Stimulated activated CD8-positive, alpha-beta memory T cell treated with anti-CD3 and anti-CD28 coated beads, Interleukin-7, amount 100 ng/mL, for 48 hours (primary cell): ENCODE data around the gene MAGEA6.
"Not testable (repeated sequence)": the region's sequence is repeated elsewhere in the genome, so short reads cannot be mapped to it uniquely, and the experiment has no call there.

Experiments used
- DNase-seq, 2 donors: peaks; one replicate each; pipeline ENCODE4 v3.0.0-alpha.2; 2020; ENCODE audit warnings: low read depth in 1 of 2; ENCODE audit errors: extremely low read depth in 1 of 2

The MAGEA6 gene

GRCh38 chrX:152769549-152770289, at the start of gene MAGEA6:
Gene MAGEA6 (minus strand): TSS chrX:152769689. CDS start chrX:152767650, 2,039 bp downstream.
- DNase-seq: not testable (repeated sequence)

- DNase-seq: no peak
These were observed 49.8 kb upstream of the MAGEA6 start for GRCh38 chrX:152819266-152819665.

- no peak for DNase-seq
These were observed 48.9 kb upstream of the MAGEA6 start for GRCh38 chrX:152818356-152818755.

GRCh38 chrX:152817078-152817764, 47.7 kb upstream of the MAGEA6 start:
- DNase-seq: no peak

GRCh38 chrX:152814048-152814447, 44.6 kb upstream of the MAGEA6 start:
- no peak for DNase-seq

GRCh38 chrX:152813206-152813605, 43.7 kb upstream of the MAGEA6 start:
- no peak for DNase-seq

- no peak for DNase-seq
These were observed 40.9 kb upstream of the MAGEA6 start for GRCh38 chrX:152810403-152810802.

GRCh38 chrX:152806035-152806434, 36.5 kb upstream of the MAGEA6 start:
- no peak for DNase-seq

- DNase-seq: no peak
These were observed 29.5 kb upstream of the MAGEA6 start for GRCh38 chrX:152798945-152799344.

- DNase-seq: not testable (repeated sequence)
These were observed 17.6 kb upstream of the MAGEA6 start for GRCh38 chrX:152787062-152787461.

GRCh38 chrX:152766562-152766961, 2.9 kb downstream of the MAGEA6 start:
- DNase-seq: not testable (repeated sequence)

GRCh38 chrX:152761582-152761981, 7.9 kb downstream of the MAGEA6 start:
- DNase-seq: not testable (repeated sequence)

- DNase-seq: not testable (repeated sequence)
These were observed 9.9 kb downstream of the MAGEA6 start for GRCh38 chrX:152759544-152759943.

GRCh38 chrX:152758918-152759317, 10.6 kb downstream of the MAGEA6 start, which contains the start of gene CSAG3:
Gene CSAG3 (plus strand): TSS chrX:152759218.
- DNase-seq: not testable (repeated sequence)

- DNase-seq: not testable (repeated sequence)
These were observed 14.6 kb downstream of the MAGEA6 start for GRCh38 chrX:152754871-152755270.

- not testable (repeated sequence) for DNase-seq
These were observed 15.5 kb downstream of the MAGEA6 start, which contains the start of gene MAGEA2 for GRCh38 chrX:152753686-152754650. Gene MAGEA2 (minus strand): TSS chrX:152753842. CDS start chrX:152751363, 2,479 bp downstream.

- DNase-seq: no peak
These were observed 30.9 kb downstream of the MAGEA6 start for GRCh38 chrX:152738560-152738959.

- DNase-seq: not testable (repeated sequence)
These were observed 33.0 kb downstream of the MAGEA6 start for GRCh38 chrX:152736528-152736927.

GRCh38 chrX:152735860-152736511, 33.5 kb downstream of the MAGEA6 start:
- no peak for DNase-seq

- no peak for DNase-seq
These were observed 34.4 kb downstream of the MAGEA6 start for GRCh38 chrX:152735101-152735500.
